KMS-11 (cell line): ENCODE results near the gene PHF21A.

Source experiments
- H2AFZ ChIP-seq: fragments of 200-600 bp; sonication (generic); 2 replicates; pipeline ENCODE4 v1.6.1; 2016; ENCODE audit warnings: antibody characterized with exemption, mixed run types, low read depth
- H3K27ac ChIP-seq: fragments of 200-600 bp; sonication (generic); 2 replicates; pipeline ENCODE4 v1.6.1; 2016; ENCODE audit warnings: mild to moderate bottlenecking, mixed run types
- H3K27me3 ChIP-seq: fragments of 200-600 bp; sonication (generic); 2 replicates; pipeline ENCODE4 v1.6.1; 2017; ENCODE audit warnings: mild to moderate bottlenecking, low read depth, mixed run types, moderate library complexity; ENCODE audit not compliant: insufficient read depth
- H3K36me3 ChIP-seq: fragments of 200-600 bp; sonication (generic); 2 replicates; pipeline ENCODE4 v1.6.1; 2017; ENCODE audit warnings: mild to moderate bottlenecking, mixed run types; ENCODE audit not compliant: insufficient read depth
- H3K4me1 ChIP-seq: fragments of 200-600 bp; sonication (generic); 2 replicates; pipeline ENCODE4 v1.6.1; 2016; ENCODE audit warnings: mild to moderate bottlenecking, low read depth, mixed run types; ENCODE audit not compliant: poor library complexity, severe bottlenecking
- H3K4me2 ChIP-seq: fragments of 200-600 bp; sonication (generic); 2 replicates; pipeline ENCODE4 v1.7.0; 2016; ENCODE audit warnings: mild to moderate bottlenecking, mixed run types
- H3K4me3 ChIP-seq: fragments of 200-600 bp; sonication (generic); IDR thresholded peaks from 2 replicates; pipeline ENCODE4 v1.6.1; 2017; ENCODE audit warnings: low read depth, low read length, mixed read lengths; ENCODE audit not compliant: insufficient read depth
- H3K79me2 ChIP-seq: fragments of 200-600 bp; sonication (generic); 2 replicates; pipeline ENCODE4 v1.6.1; 2016; ENCODE audit warnings: low read depth, mixed run types; ENCODE audit not compliant: insufficient read depth
- H3K9ac ChIP-seq: fragments of 200-600 bp; sonication (generic); 2 replicates; pipeline ENCODE4 v1.6.1; 2016; ENCODE audit warnings: mild to moderate bottlenecking, mixed run types
- H4K20me1 ChIP-seq: fragments of 200-600 bp; sonication (generic); 2 replicates; pipeline ENCODE4 v1.6.1; 2016; ENCODE audit warnings: mild to moderate bottlenecking, mixed run types; ENCODE audit not compliant: insufficient read depth
- CTCF ChIP-seq: fragments of 200-600 bp; sonication (generic); conservative IDR thresholded peaks from 2 replicates; pipeline ENCODE4 v1.6.1; 2017; ENCODE audit warnings: low read depth, mild to moderate bottlenecking, antibody characterized with exemption, low read length, moderate library complexity, mixed read lengths

The PHF21A gene

GRCh38 chr11:45905095-45905494, 216.2 kb downstream of the PHF21A start:
- Histone ChIP-seq H3K4me3 (no peak overlapping the region), H2AFZ (no peak overlapping the region), H3K9ac (no peak overlapping the region), H3K4me1 (no peaks in the 10 kb centered on the region), H4K20me1 (no peaks in the 10 kb centered on the region), H3K27me3 (peaks cover 11% of the 10 kb centered on the region; the same call in 1 of the 2 replicates), H3K79me2 (no peaks in the 10 kb centered on the region), H3K4me2 (no peak overlapping the region), H3K36me3 (no peaks in the 10 kb centered on the region), H3K27ac (no peak overlapping the region)
- no peak for TF ChIP-seq CTCF

- Histone ChIP-seq H4K20me1 (no peaks in the 10 kb centered on the region), H3K9ac (no peak overlapping the region), H2AFZ (no peak overlapping the region), H3K27me3 (peaks cover 12% of the 10 kb centered on the region; the same call in 1 of the 2 replicates), H3K27ac (no peak overlapping the region), H3K4me1 (no peaks in the 10 kb centered on the region), H3K79me2 (no peaks in the 10 kb centered on the region), H3K36me3 (no peaks in the 10 kb centered on the region), H3K4me3 (no peak overlapping the region), H3K4me2 (no peak overlapping the region)
- no peak for TF ChIP-seq CTCF
These were observed 216.8 kb downstream of the PHF21A start for GRCh38 chr11:45904309-45904915.

- H3K27ac ChIP-seq = no peak overlapping the region
- H3K27me3 ChIP-seq = peaks cover 27% of the 10 kb centered on the region; the same call in 1 of the 2 replicates
- no peak overlapping the region for H3K4me2 ChIP-seq
- H3K4me3 ChIP-seq = no peak overlapping the region
- no peak overlapping the region for H2AFZ ChIP-seq
- H3K9ac ChIP-seq = no peak overlapping the region
- no peaks in the 10 kb centered on the region for H3K36me3 ChIP-seq
- no peaks in the 10 kb centered on the region for H3K4me1 ChIP-seq
- no peak for TF ChIP-seq CTCF
- no peaks in the 10 kb centered on the region for H3K79me2 ChIP-seq
- H4K20me1 ChIP-seq = no peaks in the 10 kb centered on the region
These were observed 218.5 kb downstream of the PHF21A start for GRCh38 chr11:45902452-45903380.

GRCh38 chr11:45901626-45902025, 219.6 kb downstream of the PHF21A start:
- H3K36me3 ChIP-seq = no peaks in the 10 kb centered on the region
- peaks cover 31% of the 10 kb centered on the region; the same call in 1 of the 2 replicates for H3K27me3 ChIP-seq
- no peaks in the 10 kb centered on the region for H4K20me1 ChIP-seq
- no peak overlapping the region for H3K9ac ChIP-seq
- H3K79me2 ChIP-seq = no peaks in the 10 kb centered on the region
- no peaks in the 10 kb centered on the region for H3K4me1 ChIP-seq
- no peak overlapping the region for H3K4me3 ChIP-seq
- TF ChIP-seq CTCF = no peak
- H2AFZ ChIP-seq = no peak overlapping the region
- no peak overlapping the region for H3K4me2 ChIP-seq
- H3K27ac ChIP-seq = no peak overlapping the region
